HG02763 (cell line): ENCODE data around the gene SYMPK.

ENCODE experiments used
- ATAC-seq: cut with Tn5 transposase; IDR thresholded peaks from one replicate; pipeline ENCODE4 v1.9.1; 2021; ENCODE audit warnings: mild to moderate bottlenecking, moderate library complexity; ENCODE audit not compliant: unreplicated experiment

SYMPK gene

DNA sequence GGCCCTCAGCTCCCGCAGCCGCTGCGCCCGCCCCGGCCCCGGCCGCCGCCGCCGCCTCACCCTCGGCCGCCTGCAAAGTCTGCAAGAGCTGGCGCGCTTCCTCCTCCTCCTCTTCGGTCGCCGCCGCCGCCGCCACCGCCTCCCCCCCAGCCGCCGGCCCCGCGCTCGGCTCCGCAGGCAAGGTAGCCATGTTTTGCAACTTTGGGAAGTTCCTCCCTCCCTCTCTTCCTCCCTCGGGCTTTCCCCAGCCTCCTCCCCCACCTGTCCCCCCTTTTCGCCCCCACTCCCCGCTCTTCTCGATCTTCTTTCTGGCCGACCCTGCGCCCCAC is 94.3 kb downstream of the SYMPK start:
- no peak for ATAC-seq

DNA sequence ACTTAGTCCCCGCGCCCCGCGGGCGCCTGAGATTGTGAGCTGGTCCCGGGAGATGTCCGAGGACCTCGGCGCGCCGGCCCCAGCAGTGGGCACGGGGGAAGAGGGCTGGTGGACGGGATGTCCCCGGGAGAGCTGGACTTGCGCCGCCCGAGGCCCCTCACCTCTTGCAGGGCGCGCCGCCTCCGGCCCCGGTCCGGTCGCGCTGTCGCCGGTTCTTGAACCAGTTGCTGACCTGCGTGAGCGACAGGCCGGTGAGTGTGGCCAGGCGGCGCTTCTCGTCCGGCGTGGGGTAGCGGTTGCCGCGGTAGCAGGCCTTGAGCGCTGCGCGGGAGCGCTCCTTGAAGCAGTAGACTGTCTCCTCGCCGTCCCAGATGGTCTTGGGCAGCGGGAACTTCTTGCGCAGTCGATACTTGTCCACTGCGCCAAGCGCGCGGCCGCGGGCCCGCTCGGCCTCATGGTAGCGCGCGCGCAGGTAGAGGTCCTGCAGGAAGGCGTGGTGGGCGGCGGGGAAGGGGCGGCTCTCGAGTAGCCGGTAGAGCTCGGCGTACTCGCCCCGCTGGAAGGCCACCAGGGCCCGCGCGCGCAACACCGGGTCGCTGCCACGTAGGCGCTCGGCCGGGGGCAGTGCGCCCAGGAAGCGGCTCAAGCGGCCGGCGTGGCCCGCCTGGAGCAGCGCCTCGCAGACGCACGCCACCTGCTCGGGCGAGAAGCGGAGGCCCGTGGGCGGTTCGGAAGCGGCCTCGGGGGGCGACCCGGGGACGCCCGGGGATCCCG is 94.9 kb downstream of the SYMPK start:
- ATAC-seq: no peak

DNA sequence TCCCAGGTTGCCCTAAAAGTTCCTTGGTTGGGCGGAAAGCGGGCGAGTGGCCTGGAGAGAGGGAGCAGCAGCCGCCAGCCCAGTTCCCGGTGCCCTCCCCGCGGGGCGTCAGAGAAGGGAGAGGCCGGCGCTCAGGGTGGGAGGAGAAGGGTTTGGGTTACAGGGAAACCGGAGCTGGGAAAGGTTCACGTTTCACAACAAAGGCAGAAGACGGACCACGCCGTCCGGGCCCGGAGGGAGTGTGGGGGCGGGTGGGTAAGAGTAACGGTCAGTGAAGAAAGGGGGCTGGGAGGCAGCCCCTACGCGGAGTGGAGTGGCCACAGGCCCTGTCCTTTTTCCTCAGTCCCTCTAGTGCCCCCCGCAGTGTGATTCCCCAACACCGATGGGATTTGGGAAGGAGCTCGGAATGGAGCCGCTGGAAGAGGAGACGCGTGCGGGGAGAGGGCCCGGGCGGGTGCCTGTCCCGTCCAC is 95.5 kb downstream of the SYMPK start:
- no peak for ATAC-seq

DNA sequence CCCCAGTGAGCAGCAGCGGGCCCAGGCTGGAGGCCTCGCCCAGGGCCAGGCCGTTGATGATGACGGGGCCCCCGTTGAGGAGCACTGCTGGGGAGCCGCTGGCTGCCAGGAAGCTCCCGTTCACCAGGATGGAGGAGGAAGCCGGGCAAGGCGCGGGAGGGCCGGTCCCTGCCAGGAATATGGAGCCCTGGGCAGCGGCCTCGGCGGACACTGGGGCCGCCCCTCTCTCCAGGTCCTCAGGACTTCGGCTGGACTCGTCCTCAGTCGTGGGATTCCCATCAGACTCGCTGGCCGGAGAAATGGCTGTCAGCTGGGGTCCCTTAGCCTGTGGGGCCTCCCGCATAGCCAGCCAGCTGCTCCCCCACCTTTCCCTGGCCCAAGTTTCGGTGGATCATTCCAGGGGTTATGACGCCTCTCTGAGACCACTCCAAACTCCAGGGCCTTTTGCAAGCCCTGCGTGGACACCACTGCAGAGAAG is 96.0 kb downstream of the SYMPK start:
- ATAC-seq: no peak

DNA sequence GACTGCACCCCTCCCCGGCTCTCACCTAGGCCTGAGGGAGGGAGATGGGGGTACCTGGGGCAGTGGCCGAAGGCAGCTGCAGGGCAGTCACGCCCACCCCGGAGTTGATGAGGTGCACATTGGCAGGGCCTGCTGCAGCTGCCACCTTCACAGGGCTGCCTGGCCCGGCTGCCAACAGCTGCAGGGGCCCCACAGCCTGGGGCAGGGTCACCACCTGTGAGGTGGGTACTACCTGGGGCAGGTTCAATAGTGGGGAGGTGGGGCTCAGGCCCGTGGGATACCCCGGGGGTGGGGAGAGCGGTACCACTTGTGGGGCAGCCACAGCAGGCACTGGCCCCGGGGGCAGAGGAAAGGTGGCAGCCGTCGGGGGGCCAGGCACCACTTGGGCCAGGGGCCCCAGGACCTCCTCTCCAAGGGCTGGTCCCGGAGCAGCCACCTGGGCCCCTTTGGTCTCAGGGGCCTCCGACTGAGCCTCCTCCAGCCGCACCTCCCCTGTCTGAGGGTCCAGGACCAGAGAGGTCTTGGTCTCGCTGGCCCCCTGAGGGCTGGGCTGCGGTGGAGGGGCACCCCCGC is 96.6 kb downstream of the SYMPK start:
- no peak for ATAC-seq

DNA sequence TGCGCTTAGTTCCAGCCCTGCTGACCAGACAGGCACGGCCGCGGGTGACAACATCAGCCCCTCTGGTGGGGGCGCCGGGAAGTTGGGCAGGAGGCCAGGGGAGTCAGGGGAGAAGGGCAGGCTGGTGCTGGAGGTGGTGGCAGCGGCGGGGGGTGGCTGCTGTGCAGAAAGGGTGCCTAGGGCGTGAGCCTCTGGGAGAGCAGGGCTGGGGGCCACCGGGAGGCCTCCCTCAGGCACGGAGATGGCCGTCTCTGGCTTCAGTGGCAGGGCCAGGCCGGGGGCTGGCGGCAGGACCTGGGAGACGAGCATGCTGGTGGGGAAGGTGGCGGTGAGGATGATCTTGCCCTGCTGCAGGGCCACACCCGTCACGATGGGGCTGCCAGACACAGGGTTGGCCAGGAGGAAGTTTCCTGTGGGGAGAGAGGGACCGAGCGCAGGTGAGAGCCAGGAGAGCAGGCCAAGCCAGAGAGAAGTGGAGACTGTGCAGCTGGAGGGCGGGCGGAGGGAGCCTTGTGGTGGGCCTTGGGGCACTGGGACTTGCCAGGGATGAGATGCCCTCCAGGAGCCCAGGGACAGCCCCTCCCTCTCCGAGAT is 97.1 kb downstream of the SYMPK start:
- ATAC-seq: no peak
